HEK293 (cell line): ENCODE results near the gene SENP2.
"Not testable (repeated sequence)": the region's sequence is repeated elsewhere in the genome, so short reads cannot be mapped to it uniquely, and the experiment has no call there.

ENCODE experiments used
- ATF2 ChIP-seq: fragments of 450-650 bp; formaldehyde crosslinking; IDR thresholded peaks from 2 replicates; pipeline ENCODE4 v1.5.1; 2016; ENCODE audit warnings: missing biosample characterization, missing genetic modification characterization, low read depth
- CTCF ChIP-seq: fragments of 450-650 bp; formaldehyde crosslinking; IDR thresholded peaks from 2 replicates; pipeline ENCODE4 v1.5.1; 2016; ENCODE audit warnings: missing biosample characterization, missing genetic modification characterization
- KLF7 ChIP-seq: fragments of 450-650 bp; formaldehyde crosslinking; IDR thresholded peaks from 2 replicates; pipeline ENCODE4 v1.5.1; 2016; ENCODE audit warnings: missing biosample characterization, missing genetic modification characterization, borderline replicate concordance
- MZF1 ChIP-seq: fragments of 450-650 bp; formaldehyde crosslinking; IDR thresholded peaks from 2 replicates; pipeline ENCODE4 v1.5.1; 2017; ENCODE audit warnings: missing biosample characterization, missing genetic modification characterization, borderline replicate concordance
- PBX3 ChIP-seq: sonication (generic); formaldehyde crosslinking; IDR thresholded peaks from 2 replicates; pipeline ENCODE4 v1.8.1; 2022; ENCODE audit warnings: mild to moderate bottlenecking, moderate library complexity, missing genetic modification reagents
- REPIN1 ChIP-seq: fragments of 450-650 bp; formaldehyde crosslinking; IDR thresholded peaks from 2 replicates; pipeline ENCODE4 v1.5.1; 2017; ENCODE audit warnings: missing biosample characterization, missing genetic modification characterization, low read depth
- ZBTB11 ChIP-seq: fragments of 450-650 bp; formaldehyde crosslinking; conservative IDR thresholded peaks from 2 replicates; pipeline ENCODE4 v1.5.1; 2016; ENCODE audit warnings: low read depth, missing biosample characterization, missing genetic modification characterization
- ZIC2 ChIP-seq: fragments of 450-650 bp; formaldehyde crosslinking; IDR thresholded peaks from 2 replicates; pipeline ENCODE4 v1.5.1; 2016; ENCODE audit warnings: missing biosample characterization, missing genetic modification characterization
- ZNF174 ChIP-seq: fragments of 450-650 bp; formaldehyde crosslinking; IDR thresholded peaks from 2 replicates; pipeline ENCODE4 v1.5.0; 2017; ENCODE audit warnings: missing biosample characterization, mild to moderate bottlenecking, missing genetic modification characterization
- ZNF18 ChIP-seq: fragments of 450-650 bp; formaldehyde crosslinking; IDR thresholded peaks from 2 replicates; pipeline ENCODE4 v1.5.1; 2016; ENCODE audit warnings: missing biosample characterization, missing genetic modification characterization
- ZNF366 ChIP-seq: fragments of 450-650 bp; formaldehyde crosslinking; conservative IDR thresholded peaks from 2 replicates; pipeline ENCODE4 v1.5.1; 2016; ENCODE audit warnings: missing biosample characterization, missing genetic modification characterization
- ZNF398 ChIP-seq: fragments of 450-650 bp; formaldehyde crosslinking; IDR thresholded peaks from 2 replicates; pipeline ENCODE4 v1.5.1; 2017; ENCODE audit warnings: missing biosample characterization, missing genetic modification characterization

- TF ChIP-seq ZBTB11; CTCF; ZNF18; REPIN1; ZIC2 (tag by site-specific recombination); ATF2 (tag by site-specific recombination); PBX3 (CRISPR knock-in tag); KLF7; ZNF366 (tag by site-specific recombination); ZNF174 (tag by site-specific recombination); MZF1 (tag by site-specific recombination); ZNF398 (tag by site-specific recombination): not testable (repeated sequence)
These were observed 75.2 kb downstream of the SENP2 start for GRCh38 chr3:185661296-185661695.
